ENCODE measurements around the gene C15orf39.
"Not testable (repeated sequence)": the region's sequence is repeated elsewhere in the genome, so short reads cannot be mapped to it uniquely, and the experiment has no call there.

Gene C15orf39

DNA sequence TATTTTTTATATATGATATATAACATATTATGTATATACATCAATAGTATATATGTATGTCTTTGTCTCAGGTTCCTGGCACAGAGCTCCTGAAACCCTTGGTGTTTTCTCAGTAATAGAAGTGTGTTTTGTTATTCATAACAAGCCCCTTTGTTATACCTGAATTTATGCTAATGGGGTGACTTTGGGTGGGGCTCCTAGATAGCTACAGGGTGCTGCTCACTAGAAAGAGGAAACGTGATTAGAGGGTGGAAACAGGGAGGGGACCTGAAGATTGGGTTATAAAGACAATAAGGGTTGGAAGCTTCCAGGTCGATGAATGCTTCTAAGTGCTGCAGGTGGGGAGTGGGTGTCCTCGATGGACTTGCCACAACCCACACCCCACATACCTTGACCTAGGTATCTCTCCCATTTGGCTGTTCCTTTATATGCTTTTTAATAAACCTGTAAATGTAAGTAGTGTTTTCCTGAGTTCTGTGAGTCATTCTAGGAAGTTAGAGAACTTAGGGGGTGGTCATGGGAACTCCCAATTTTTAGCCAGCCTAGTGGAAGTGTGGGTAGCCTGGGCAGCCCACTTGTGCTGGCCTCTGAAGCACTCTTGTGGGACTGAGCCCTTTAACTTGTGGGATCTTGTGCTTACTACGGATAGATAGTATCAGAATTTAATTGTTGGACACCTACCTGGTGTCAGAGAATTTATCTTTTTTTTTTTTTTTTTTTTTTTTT lies 36.9 kb upstream of the C15orf39 start:
- no peak for DNase-seq (ENCODE audit: low spot score)
- in situ Hi-C loops (cut with MboI; ENCODE audit: low sequenced_read_pairs, unreplicated experiment) = no loop called here
- TF ChIP-seq, protein P1, sequence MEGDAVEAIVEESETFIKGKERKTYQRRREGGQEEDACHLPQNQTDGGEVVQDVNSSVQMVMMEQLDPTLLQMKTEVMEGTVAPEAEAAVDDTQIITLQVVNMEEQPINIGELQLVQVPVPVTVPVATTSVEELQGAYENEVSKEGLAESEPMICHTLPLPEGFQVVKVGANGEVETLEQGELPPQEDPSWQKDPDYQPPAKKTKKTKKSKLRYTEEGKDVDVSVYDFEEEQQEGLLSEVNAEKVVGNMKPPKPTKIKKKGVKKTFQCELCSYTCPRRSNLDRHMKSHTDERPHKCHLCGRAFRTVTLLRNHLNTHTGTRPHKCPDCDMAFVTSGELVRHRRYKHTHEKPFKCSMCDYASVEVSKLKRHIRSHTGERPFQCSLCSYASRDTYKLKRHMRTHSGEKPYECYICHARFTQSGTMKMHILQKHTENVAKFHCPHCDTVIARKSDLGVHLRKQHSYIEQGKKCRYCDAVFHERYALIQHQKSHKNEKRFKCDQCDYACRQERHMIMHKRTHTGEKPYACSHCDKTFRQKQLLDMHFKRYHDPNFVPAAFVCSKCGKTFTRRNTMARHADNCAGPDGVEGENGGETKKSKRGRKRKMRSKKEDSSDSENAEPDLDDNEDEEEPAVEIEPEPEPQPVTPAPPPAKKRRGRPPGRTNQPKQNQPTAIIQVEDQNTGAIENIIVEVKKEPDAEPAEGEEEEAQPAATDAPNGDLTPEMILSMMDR (IDR thresholded peaks at IDR 0.05; ENCODE audit: borderline replicate concordance, control extremely low read depth, extremely low read depth, insufficient read depth, missing control alignments) = no peak

DNA sequence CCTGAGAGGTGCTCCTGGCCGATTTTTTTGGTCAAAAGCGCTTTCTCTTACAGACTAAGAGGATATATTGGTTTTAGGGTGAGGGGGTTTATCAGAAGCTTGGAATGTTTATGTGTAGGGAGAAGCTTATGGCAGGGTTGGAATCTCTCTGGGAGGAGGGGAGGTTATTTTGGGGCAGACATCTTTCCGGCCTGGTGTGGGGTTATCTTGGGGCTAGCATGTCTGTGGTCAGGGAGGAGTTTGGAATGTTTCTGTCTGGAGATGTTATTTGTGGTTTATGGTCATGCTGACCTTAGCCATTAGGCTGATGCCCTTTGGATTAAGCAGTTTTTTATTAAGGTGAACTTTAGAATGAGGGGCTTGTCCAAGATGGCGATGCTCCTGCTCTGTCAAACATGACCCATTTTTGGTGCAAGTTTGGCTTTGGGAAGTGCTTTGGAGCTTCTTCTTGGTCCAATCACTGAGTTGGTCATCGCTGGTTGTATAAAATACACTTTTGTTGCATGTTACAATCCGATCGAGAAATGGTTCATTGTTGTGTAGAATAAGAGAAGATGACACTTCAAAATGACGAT lies 35.1 kb upstream of the C15orf39 start:
- DNase-seq (ENCODE audit: low spot score); in situ Hi-C loops (cut with MboI; ENCODE audit: low sequenced_read_pairs, unreplicated experiment): not testable (repeated sequence)

DNA sequence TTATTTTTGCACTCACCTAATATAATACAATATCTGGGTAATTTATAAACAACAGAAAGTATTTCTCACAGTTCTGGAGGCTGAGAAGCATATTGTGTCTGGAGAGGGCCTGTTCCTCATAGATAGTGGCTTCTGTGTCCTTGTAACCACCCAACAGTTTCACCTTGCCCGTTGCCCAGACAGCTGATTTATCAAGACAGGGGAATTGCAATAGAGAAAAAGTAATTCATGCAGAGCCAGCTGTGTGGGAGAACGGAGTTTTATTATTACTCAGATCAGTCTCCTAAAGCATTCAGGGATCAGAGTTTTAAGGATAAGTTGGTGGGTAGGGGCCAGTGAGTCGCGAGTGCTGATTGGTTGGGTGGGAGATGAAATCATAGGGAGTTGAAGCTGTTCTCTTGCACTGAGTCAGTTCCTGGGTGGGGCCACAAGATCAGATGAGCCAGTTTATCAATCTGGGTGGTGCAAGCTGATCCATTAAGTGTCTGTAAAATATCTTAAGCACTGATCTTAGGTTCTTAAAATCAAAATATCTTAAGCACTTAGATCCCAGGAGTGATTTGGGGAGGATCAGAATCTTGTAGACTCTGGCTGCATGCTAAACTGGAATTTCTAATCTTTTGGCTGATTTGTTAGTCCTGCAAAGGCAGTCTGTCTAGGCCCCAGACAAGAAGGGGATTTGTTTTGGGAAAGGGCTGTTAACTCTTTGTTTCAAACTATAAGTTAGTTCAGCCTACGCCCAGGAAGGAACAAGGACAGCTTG lies 33.9 kb upstream of the C15orf39 start:
- no peak for DNase-seq (ENCODE audit: low spot score)
- TF ChIP-seq, protein P1 (IDR thresholded peaks at IDR 0.05; ENCODE audit: borderline replicate concordance, control extremely low read depth, extremely low read depth, insufficient read depth, missing control alignments) = no peak
- in situ Hi-C loops (cut with MboI; ENCODE audit: low sequenced_read_pairs, unreplicated experiment) = no loop called here

DNA sequence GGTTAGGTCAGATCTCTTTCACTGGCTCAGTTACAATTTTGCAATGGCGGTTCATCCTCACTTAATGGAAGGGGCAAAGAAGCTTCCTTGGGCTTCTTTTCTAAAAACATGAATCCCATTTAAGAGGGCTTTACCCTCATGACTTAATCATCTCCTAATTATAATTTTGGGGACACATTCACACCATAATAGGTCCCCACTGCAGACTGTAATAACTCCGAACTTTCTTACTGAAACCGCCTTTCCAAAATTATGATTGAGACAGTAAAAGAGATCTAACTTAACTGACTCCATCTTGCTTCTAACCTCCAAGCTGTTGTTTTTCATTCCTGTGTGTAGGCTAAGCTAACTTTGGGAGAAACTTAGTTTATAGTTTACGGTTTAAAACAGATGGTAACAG lies 33.3 kb upstream of the C15orf39 start:
- TF ChIP-seq, protein P1 (IDR thresholded peaks at IDR 0.05; ENCODE audit: borderline replicate concordance, control extremely low read depth, extremely low read depth, insufficient read depth, missing control alignments) = no peak
- no peak for DNase-seq (ENCODE audit: low spot score)
- in situ Hi-C loops (cut with MboI; ENCODE audit: low sequenced_read_pairs, unreplicated experiment) = no loop called here

DNA sequence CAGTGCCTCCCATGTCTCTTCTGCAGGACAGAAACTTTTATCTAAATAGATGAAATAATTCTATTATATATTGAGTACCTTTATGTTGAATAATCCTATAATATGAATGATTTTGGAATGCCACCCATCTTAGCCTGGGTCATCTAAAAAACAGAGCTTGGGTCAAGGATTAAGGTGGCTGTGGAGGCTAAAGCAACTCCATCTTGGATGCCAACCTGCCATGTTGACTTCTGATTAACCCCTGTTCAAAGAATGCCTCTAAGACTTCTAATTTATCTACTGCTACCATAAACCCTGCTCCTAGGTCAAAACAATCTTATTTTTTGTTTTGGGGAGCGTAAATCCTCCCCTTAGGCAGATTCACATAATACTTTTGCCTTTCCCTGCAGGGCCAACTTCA lies 31.5 kb upstream of the C15orf39 start:
- DNase-seq (ENCODE audit: low spot score) = no peak
- TF ChIP-seq, protein P1 (IDR thresholded peaks at IDR 0.05; ENCODE audit: borderline replicate concordance, control extremely low read depth, extremely low read depth, insufficient read depth, missing control alignments) = no peak
- in situ Hi-C loops (cut with MboI; ENCODE audit: low sequenced_read_pairs, unreplicated experiment) = no loop called here

DNA sequence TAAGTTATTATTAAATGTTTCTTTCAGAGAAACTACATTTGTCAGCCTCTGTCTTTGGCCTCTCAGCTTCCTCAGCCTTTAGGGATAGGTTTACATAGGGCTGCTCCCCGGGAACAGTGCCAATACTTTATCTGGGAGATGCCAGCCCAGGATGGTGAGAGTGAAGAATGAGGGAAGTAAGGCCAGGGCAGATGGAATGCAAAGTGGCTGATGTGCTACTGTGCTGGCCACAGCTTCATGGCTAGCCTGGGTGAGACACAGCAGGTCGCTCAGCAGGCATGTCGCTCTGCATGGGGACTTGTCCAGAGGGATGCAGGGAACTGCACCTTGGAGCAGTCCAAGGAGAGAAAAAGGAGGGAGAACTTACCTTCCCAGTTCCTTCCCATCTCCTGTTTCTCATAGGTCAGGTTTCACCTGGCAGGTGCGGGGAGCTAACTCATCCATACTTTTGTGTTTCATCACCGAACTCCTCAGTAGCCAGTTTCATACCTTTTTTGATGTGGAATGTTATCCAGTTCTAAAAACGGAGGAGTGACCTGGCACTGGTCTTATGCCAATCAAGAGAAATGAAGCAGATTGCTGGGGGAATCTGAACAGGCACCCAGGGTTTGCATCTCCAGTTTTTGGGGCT lies 30.9 kb upstream of the C15orf39 start:
- DNase-seq (ENCODE audit: low spot score) = no peak
- TF ChIP-seq, protein P1 (IDR thresholded peaks at IDR 0.05; ENCODE audit: borderline replicate concordance, control extremely low read depth, extremely low read depth, insufficient read depth, missing control alignments) = no peak
- in situ Hi-C loops (cut with MboI; ENCODE audit: low sequenced_read_pairs, unreplicated experiment) = no loop called here
